Measurements from ENCODE around the gene CEP104.

DNA sequence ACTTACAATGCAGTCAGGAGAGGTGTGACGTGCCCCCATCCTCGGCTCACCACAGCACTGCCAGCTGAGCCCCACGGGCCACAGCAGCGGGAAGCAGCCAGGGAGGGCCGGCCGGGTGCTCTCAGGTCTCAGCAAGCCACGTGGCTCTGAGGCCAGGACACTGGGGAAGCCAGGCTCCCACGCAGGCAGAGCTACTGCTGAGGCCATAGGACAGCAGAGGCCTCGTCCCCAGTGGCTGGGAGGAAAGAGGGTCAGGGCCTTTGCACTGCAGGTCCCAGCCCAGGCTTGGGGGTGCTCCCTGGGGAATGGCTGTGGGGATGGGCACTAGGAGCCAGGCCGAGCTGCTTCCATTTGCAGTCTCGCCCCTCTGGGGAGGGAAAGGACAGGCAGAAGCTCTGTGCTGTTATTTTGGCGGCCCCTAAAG, 66.5 kb downstream of the CEP104 start:
- no peak for TF ChIP-seq NFYA (IDR thresholded peaks at IDR 0.05; ENCODE audit: borderline replicate concordance, low read depth, low read length)
- TF ChIP-seq RAD21 (IDR thresholded peaks at IDR 0.05; ENCODE audit: insufficient read depth, low read depth, low read length): no peak
- no peak for TF ChIP-seq POLR2AphosphoS5 (IDR thresholded peaks at IDR 0.05; ENCODE audit: low read length)
- no peak for TF ChIP-seq YY1 (IDR thresholded peaks at IDR 0.05; ENCODE audit: low read depth, low read length)
- TF ChIP-seq EP300 (IDR thresholded peaks at IDR 0.05; ENCODE audit: borderline replicate concordance in 1 of 2, control insufficient read depth in 1 of 2, low read depth in 2 of 2, low read length in 2 of 2): no peak
- TF ChIP-seq, protein P1, sequence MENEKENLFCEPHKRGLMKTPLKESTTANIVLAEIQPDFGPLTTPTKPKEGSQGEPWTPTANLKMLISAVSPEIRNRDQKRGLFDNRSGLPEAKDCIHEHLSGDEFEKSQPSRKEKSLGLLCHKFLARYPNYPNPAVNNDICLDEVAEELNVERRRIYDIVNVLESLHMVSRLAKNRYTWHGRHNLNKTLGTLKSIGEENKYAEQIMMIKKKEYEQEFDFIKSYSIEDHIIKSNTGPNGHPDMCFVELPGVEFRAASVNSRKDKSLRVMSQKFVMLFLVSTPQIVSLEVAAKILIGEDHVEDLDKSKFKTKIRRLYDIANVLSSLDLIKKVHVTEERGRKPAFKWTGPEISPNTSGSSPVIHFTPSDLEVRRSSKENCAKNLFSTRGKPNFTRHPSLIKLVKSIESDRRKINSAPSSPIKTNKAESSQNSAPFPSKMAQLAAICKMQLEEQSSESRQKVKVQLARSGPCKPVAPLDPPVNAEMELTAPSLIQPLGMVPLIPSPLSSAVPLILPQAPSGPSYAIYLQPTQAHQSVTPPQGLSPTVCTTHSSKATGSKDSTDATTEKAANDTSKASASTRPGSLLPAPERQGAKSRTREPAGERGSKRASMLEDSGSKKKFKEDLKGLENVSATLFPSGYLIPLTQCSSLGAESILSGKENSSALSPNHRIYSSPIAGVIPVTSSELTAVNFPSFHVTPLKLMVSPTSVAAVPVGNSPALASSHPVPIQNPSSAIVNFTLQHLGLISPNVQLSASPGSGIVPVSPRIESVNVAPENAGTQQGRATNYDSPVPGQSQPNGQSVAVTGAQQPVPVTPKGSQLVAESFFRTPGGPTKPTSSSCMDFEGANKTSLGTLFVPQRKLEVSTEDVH (IDR thresholded peaks at IDR 0.05; ENCODE audit: low read depth, partially characterized antibody): no peak
- TF ChIP-seq SMC3 (IDR thresholded peaks at IDR 0.05; ENCODE audit: borderline replicate concordance, low read length): no peak
- TF ChIP-seq, protein P2, sequence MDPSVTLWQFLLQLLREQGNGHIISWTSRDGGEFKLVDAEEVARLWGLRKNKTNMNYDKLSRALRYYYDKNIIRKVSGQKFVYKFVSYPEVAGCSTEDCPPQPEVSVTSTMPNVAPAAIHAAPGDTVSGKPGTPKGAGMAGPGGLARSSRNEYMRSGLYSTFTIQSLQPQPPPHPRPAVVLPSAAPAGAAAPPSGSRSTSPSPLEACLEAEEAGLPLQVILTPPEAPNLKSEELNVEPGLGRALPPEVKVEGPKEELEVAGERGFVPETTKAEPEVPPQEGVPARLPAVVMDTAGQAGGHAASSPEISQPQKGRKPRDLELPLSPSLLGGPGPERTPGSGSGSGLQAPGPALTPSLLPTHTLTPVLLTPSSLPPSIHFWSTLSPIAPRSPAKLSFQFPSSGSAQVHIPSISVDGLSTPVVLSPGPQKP (IDR thresholded peaks at IDR 0.05; ENCODE audit: low read depth, low read length): no peak
